DMS153 treated with DMSO at 0.1 percent for 48 hours (cell line): ENCODE results near the gene BCAT1.

ENCODE experiments used
- DNase-seq: peaks from one replicate; lab custom pipeline; 2025; ENCODE audit not compliant: unreplicated experiment; lab: John Stamatoyannopoulos, UW

BCAT1 gene

DNA sequence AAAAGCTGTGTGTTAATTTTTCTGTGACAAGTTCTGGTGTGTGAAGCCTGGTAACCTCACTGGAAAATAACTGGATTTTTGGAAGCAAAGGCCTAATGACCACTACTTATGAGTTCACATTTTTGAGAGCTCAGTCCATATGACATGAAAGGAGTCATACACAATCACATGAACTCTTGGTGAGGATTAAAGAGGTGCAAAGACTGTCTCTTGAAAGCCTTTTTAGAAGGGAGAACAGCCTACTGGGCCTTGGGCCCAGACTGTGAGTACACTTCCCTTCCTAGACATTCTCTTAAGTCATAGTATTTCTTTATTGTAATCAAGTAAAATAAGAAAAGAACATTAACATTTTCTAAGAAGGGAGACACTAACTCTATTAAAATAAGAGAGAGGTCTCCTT, 176.1 kb downstream of the BCAT1 start:
- no peak for DNase-seq

DNA sequence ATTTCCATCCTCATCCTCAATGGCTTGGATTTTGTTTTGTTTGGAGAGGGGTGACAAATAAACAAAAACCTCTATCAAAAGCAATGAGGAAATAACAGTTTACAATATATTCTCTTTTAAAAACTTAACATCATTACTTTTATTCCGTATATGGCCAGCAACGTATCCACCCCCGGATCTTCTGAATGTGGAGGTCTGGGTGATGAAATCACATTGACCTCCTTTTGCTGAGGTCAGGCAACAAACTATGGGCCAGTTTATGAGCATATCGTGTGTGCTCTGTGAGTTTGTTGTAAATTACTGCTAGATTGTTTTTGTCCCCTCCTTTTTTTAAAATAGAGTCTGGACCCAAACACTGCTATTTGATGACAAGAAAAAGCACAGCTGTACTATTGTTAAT, 178.1 kb downstream of the BCAT1 start:
- no peak for DNase-seq

GRCh38 chr12:24770334-24770733, 178.6 kb downstream of the BCAT1 start:
- no peak for DNase-seq

DNA sequence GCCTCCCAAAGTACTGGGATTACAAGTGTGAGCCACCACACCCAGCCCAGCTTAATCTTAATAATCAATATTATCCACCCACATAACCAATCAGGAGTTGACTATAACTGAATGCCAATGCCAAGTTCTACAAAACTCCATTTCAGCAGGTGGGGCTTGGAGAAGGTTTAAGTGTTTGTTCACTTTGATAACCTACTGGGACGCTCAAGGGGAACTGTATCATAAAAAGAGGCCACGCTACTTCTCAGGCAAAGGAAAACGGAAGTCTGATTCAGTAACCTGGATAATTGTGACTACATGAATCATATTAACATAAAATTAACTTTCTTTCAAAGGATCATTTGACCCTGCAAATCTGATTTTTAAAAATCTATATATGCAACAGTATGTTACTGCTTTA, 179.2 kb downstream of the BCAT1 start:
- DNase-seq, result no peak

DNA sequence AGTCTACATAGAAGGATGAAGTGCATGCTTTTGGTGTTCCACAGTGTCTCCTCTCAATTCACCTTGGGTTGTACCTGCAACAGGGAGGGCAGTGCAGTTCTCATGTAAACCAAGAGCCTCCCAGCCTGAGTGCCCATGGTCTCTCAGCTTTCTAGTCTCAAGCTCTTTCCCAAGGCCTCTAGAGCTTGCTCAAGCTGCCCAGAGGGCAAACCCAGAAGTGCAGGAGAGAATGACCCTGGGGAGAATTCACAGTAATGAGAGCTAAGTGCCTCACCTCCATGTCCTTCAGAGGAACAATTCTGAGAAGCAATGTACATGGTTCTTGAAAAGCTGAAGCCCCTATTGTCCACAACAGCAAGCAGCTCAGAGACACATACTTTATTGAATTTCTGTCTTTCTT, 180.5 kb downstream of the BCAT1 start:
- DNase-seq, result no peak

DNA sequence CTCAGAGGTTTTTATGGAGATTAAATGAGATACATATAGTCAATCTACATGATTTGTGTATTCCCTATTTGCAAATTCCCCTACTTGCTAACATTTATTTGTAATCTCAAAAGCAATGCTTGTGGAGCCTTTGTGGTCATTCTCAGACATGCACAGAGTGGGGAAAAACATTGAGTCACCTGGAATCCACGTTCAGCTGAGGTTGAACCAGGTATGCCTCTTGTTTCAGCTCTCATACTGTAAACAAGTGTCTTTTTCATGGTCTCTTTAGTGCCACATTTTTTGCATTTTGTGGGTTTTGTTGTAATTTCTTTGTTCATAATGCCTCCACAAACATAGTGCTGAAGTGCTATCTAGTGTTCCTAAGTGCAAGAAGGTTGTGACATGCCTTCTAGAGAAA, 181.9 kb downstream of the BCAT1 start:
- DNase-seq, result no peak

DNA sequence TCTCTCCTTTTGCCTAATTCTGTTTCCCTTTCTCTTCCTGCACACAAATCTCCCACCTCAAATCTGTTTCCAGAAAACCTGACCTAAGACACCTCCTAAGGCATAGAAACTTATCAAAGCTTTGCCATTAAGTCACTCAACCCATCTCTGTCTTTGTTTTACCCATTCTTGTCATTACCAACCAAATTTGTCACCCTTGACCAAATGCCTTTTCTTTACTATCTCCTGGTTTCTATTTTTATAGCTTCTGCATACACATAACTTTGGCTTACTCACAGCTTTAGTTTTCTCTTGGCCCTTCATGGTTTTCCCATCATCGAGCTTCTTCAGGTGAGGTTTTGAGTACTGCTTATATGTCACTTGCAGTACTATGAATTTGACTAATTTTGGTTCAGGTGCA, 184.2 kb downstream of the BCAT1 start:
- DNase-seq, result no peak

DNA sequence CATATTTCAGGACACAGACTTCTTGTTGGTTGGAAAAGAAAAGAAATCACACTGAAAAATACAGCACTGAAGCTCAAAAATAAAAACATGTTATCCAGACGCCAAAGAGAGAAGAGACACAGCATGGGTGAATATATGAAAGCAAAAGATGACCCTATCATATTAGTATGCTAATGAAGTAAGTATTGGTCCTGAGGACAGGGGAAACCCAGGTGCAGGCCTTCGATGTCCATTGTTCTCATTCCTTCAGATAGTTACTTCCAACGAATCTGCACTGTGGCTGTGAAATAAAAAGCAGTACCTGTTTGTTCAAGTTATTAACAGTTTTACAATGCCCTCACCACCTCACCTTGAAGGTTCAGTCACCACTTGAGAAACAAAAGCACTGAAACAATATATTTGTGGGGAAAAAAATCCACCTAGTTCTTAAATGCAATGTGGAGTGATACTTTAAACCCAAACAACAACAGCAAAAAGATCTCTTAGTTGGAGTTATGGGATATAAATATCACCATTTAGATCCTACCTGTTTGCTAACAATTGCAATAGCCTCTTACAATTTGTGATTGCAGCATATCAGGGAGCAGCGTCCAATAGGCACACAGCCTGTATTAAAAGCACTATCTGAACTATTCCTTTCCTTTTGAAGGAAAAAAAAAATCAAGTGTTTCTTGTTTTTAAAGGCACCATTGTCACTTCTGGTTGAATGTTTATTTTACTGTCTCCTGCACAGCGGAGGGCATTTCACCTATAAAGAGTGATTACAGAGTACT, 188.1 kb downstream of the BCAT1 start:
- no peak for DNase-seq

GRCh38 chr12:24760162-24760561, 188.7 kb downstream of the BCAT1 start:
- peak; percentile 13 for DNase-seq
